Activated naive CD4-positive, alpha-beta T cell (primary cell): ENCODE results near the gene TXNDC9.
A peak's percentile ranks its signal among the peaks of the same experiment; 100 is the strongest.
"Not testable (repeated sequence)": the region's sequence is repeated elsewhere in the genome, so short reads cannot be mapped to it uniquely, and the experiment has no call there.

Source experiments
- DNase-seq, 4 experiments: peaks; one replicate each; lab custom pipeline; 2025; lab: John Stamatoyannopoulos, UW

The TXNDC9 gene, protein sequence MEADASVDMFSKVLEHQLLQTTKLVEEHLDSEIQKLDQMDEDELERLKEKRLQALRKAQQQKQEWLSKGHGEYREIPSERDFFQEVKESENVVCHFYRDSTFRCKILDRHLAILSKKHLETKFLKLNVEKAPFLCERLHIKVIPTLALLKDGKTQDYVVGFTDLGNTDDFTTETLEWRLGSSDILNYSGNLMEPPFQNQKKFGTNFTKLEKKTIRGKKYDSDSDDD

DNA sequence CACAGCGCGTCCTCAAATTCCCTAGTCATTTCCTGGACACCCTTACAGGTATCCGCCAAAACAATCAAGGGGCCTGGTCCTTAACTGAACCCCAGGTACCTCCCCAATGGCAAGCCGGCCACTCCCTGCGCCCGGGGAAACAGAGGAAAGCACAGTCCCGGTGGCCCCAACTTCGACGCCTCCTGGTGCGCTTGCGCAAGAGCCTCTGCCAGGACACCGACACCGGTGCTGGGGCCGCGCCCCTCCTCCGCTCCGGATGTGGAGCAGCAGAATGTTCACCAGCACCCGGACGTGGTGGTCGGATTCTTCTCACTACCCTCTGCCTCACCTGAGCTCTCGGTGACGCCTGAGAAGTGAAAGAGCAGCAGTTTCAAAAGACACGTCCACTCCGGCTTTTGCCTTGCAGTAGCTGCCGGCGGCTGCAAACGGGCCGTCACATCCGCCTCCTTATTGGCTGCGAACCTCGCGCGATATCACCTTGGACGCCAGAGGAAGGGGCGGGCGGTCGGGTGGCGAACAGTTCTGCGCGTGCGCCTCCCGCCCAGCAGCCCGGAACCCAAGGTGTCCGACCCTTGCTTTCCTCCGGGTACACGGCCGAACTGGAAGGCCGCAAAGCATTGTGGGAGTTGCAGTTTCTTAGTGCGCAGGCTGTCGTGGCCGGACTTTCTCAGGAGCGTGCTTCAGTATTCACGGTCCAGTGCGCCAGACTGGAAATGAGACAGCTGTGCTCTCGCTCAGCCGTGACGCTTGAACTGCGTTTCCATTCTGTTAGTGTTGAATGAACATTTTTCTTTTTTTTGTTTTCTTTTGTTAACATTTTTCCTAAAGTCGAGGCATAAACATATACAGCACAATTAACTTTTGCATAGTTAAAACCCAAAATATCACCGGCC lies at the start of gene TXNDC9:
Gene TXNDC9, minus strand, starts transcription at position 423 of the 893 bp plus-strand sequence. CDS start 3,123 bp downstream, outside the sequence.
- peak; percentile 89 to 94 (median 92) for DNase-seq

DNA sequence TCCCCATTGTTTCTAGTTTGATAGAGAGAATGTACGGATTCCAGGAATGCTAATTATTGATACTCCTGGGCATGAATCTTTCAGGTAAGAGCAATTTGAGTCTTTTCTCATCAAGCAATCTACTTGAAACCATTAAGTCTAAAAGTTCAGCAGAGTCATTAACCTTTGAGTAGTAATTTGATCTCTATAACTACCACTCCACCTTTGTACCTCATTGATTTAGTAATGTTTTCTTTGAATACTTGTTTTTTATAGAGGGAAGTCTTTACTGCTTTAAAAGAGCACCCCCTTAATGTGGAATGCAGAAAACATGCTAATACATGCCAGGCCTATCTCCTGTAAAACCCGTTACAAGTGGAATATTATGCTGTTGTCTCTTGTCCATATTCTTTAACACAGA lies 46.0 kb upstream of the TXNDC9 start:
- DNase-seq = no peak

DNA sequence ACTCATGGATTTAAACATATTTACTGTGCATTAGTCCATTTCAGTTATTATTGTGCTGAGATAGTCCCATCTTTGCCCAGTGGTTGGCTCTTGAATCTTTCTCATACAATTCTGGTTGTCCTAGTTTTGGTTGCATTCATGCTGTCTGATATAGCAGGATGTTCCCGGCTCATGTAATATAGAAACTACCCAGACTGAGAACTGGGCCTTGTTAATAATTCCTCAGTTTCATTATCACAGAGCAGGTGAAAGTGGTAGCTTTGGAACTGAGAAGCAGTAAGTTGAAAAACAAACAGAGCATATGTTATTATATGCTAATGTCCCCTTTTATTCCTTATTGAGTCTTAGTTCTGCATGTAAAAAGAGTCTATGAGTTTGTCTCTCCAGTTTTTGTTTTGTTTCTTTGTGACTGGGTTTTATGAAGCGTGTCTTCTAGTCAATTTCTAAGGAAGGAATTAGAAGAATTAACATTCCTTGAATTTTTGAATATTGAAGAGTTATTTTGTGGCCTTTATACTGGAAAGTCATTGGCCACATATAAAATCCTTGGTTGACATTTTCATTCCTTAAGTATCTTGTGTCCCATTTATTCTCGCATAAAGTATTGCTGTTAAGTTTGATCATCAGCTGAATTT lies 44.4 kb upstream of the TXNDC9 start:
- DNase-seq = no peak

DNA sequence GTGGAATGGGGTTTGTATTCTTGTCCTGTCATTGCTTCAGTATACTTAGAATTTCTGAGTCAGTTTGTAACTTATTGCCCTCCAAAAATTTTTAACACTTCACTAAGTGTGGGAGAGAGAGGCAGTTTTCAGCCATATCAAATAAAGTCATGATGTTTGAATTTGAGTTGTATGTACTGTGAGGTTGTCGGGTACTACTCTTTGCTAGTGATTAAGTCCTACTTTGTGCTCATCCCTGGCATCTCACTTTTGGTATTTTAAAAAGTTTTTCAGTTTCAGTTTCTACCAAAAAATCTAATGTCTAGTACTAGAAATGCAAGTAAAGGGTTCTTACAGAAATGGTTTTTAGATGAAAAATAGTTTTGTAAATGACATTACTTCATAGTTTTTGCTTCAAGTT lies 41.7 kb upstream of the TXNDC9 start:
- no peak for DNase-seq

DNA sequence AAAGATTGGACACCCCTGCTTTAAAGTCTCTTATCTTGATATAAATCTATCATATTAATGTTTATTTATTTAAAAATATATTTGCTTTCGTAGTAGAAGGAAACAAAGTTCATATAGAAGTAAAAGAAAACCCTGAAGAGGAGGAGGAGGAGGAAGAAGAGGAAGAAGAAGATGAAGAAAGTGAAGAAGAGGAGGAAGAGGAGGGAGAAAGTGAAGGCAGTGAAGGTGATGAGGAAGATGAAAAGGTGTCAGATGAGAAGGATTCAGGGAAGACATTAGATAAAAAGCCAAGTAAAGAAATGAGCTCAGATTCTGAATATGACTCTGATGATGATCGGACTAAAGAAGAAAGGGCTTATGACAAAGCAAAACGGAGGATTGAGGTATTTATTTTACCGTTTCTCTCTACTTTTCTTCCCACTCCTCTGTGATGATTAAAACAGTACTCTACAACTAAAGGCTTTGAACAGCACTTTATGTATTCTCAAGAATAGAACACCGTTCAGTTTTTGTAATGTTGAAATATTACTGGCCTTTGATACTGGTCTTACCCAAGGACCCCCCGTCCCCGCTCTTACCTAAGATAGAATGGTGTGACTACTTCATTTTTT lies 40.2 kb upstream of the TXNDC9 start:
- DNase-seq = no peak

DNA sequence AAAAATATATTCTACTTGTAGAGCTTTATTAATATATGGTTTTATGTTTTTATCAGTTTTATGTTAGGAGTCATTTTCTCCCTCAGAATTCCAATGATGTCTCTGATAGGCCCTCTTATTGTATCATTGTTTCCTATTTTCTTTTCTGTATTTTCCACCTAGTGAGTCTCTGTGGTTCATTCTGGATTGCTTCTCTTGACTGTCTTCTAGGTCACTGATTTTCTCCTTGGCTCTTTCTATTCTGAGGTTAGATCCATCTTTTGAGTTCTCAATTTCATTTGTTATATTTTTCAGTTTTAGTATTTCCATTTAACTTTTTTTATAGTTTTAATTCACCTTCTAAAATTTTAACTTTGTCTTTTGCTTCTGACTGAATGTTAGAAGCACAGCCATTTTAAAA lies 38.6 kb upstream of the TXNDC9 start:
- no peak for DNase-seq

DNA sequence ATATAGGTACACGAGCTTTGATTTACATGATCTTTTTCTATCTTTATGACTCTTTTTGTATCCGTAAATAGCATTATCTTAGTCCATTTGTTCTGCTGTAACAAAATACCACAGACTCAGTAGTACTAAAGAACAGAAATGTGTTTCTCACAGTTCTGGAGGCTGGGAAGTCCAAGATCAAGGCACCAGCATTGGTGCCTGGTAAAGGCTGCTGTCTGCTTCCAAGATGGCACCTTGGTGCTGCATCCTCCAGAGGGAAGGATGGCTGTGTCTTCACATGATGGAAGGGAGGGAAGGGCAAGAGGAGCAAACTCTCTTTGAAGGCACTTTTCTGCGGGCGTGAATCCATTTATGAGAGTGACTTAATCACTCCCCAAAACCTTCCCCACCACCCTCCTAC lies 37.0 kb upstream of the TXNDC9 start:
- DNase-seq = no peak

DNA sequence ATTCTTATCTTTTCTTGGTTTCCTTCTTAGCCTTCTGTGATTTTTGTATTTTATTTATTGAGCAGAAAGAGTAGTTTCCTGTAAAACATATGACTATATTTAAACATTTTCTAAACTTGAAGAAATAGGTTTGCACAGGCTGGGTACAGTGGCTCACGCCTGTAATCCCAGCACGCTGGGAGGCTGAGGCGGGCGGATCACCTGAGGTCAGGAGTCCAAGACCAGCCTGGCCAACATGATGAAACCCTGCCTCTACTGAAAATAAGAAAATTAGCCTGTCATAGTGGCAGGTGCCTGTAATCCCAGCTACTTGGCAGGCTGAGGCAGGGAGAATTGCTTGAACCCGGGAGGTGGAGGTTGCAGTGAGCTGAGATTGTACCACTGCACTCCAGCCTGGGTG lies 32.7 kb upstream of the TXNDC9 start:
- not testable (repeated sequence) for DNase-seq

DNA sequence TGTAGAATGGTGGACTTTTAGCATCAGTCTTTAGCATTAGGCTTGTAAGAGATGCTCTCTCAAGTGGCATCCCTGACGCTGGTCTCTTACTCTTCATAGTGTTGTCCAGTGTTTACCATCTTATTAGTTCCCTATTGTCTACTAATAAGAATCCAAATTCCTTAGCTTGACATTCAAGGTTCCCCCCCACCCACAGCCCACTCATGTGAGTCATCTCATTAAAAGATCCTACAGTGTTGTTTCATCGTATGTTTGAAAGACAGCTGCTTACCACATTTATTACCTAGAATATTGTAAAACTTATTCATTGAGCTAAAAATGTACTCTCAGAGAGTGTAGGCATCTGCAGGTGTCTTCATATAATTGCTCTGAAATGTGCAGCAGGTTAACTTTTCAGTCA lies 29.5 kb upstream of the TXNDC9 start:
- no peak for DNase-seq

DNA sequence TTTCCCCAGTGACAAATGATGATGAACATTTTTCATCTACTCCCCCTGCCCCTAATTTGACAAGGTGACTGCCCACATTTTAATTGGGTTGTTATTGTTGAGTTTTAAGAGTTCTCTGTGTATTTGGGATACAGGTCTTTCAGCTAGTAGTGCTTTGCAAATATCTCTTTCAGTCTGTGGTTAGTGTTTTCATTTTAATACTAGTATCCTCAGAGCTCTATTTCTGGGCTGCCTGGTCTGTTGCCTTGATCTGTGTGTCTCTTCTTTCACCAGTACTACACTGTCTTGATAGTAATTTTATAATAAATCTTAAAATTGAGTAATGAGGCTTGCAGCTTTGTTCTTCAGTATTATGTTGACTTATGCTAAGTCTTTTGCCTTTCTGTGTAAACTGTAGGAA lies 20.7 kb upstream of the TXNDC9 start:
- DNase-seq = no peak

DNA sequence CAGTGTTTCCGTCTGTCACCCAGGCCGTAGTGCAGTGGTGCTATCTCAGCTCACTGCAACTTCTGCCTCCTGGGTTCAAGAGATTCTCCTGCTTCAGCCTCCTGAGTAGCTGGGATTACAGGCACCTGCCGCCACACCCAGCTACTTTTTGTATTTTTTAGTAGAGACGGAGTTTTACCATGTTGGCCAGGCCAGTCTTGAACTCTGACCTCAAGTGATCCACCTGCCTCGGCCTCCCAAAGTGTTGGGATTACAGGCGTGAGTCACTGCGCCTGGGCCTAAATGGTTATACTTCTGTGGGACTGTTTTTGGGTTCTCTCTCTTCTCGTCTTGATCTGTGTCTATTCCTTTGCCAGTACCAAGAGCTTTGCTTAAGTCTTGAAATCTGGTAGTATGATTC lies 18.7 kb upstream of the TXNDC9 start:
- DNase-seq = not testable (repeated sequence)

DNA sequence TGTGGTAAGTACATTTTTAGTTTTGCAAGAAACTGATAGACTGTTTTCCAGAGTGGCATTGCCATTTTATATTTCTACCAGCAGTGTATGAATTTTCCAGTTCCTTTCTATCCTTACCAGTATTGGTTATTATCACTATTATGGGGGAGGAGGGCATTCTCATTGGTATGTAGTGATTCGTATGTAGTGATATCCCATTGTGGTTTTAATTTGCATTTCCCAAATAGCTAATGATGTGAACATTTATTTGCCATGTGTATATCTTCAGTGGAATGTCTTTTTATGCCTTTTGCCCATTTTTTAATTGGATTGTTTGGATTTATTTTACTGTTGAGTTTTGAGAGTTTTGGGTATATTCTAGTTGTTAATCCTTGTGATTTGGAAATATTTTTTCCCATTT lies 17.9 kb upstream of the TXNDC9 start:
- no peak for DNase-seq

DNA sequence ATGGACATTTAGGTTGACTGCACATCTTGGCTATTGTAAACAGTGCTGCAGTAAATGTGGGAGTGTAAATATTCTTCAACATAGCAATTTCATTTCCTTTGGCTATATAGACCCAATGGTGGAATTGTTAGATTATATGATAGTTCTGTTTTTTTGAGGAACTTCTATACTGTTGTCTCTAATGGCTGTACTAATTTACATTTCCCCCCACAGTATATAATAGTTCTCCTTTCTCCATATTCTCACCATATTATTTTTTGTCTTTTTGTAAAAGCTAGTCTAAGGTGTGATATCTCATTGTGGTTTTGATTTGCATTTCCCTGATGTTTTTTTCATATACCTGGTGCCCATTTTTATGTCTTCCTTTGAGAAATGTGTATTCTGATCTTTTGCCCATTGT lies 14.1 kb upstream of the TXNDC9 start:
- no peak for DNase-seq

DNA sequence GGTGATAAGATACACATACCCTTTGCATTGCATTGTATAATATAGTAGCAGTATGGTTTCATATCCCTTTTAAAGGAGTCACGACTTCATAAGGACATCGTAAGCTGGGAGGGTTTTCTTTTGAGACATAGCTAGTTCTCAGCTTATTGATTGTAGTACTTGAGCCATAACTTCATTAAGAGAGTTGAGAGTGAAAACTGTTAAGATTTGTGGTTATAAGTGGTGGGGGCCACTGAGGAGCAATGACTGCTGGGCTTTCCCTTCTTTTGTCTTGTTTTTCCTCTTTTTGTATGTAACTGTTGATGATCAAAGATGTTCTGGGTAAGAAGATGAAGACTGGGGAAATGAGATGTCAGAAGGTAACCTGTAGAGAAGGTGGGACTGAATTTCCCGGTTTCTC lies 12.0 kb upstream of the TXNDC9 start:
- DNase-seq = no peak

DNA sequence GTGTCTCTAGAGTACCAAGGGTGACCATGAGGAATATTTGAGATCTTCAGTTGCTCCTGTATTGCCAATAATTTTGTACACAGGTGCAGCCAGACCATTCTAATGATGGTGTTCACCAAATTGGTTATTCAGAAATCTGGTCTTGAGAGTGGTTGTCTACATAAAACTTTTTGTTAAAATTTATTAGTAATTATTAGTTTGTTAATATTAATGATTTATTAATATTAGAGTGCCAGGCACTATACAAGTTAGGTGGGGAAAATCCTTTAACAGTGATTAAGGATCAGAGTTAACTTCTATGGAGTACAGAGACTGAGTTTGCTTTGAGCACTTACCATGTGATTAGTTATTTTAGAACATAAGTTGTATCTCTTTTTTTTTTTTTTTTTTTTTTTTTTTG lies 10.1 kb upstream of the TXNDC9 start:
- no peak for DNase-seq

DNA sequence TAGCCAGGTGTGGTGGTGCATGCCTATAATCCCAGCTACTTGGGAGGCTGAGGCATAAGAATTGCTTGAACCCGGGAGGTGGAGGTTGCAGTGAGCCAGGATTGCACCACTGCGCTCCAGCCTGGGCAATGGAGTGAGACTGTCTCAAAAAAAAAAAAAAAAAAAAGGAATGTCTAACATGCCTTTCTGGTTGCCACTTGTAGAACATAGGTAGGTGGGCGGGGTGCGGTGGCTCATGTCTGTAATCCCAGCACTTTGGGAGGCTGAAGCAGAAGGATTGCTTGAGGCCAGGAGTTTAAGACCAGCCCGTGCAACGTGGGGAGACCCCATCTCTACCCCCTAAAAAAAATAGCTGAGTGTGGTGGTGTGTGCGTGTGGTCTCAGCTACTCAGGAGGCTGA lies 9.3 kb upstream of the TXNDC9 start:
- not testable (repeated sequence) for DNase-seq

DNA sequence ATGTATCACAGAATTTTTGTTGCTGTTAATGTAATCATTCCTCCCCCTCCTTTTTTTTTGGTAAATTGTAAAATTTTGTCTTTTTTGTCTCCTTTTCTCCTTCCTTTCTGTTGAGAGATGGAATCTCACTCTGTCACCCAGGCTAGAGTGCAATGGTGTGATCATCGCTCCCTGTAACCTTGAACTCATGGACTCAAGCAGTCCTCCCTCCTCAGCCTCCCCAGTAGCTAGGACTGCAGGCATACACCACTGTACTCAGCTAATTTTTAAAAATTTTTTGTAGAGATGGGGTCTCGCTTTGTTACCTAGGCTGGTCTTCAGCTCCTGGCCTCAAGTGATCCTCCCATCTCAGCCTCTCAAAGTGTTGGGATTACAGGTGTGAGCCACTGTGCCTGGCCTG lies 6.4 kb upstream of the TXNDC9 start:
- DNase-seq = no peak

DNA sequence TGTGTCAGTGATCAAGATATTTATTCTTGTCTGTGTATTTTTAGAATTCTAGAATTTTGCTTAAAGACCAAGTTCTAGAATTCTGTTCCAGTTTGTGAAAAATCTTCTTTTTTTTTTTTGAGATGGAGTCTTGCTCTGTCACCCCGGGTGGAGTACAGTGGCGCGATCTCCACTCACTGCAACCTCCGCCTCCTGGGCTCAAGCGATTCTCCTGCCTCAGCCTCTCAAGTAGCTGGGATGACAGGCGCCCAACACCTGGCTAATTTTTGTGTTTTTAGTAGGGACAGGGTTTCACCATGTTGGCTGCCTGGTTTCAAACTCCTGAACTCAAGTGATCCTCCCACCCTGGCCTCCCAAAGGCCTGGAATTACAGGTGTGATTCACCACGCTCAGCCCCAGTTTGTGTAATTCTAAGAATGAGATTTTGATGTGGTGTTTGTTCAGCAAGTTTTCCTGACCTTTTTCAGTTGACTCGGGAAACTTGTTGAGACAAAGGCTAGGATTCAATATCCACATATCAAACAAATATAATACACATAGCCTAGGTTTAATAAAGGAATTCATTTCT lies 4.6 kb upstream of the TXNDC9 start:
- no peak for DNase-seq

DNA sequence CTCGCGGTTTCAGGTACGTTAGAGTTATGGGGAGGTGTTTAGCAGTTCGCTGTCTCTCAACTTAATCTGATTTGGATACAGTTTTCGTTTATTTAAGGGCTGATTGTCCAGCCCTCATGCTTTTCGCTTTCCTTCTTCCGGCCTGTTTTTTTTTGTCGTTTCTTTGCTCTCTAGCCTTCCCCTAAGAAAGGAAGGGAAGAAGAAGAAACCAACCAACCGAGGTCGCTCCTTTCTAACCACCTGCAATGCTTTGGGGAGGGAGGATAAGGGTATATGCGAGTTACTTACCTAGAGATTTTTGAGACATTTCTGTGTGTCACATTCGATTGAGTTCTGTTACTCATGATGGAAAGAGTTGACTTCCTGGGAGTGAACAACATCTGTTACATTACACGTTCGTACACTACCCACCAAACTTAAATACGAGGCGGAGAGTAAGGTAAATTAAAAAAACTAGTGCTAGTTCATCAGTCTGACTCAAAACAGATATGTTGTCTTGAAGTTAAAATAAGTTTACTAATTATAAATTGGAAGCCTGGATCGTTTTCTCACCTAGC lies 2.0 kb upstream of the TXNDC9 start:
- no peak for DNase-seq

DNA sequence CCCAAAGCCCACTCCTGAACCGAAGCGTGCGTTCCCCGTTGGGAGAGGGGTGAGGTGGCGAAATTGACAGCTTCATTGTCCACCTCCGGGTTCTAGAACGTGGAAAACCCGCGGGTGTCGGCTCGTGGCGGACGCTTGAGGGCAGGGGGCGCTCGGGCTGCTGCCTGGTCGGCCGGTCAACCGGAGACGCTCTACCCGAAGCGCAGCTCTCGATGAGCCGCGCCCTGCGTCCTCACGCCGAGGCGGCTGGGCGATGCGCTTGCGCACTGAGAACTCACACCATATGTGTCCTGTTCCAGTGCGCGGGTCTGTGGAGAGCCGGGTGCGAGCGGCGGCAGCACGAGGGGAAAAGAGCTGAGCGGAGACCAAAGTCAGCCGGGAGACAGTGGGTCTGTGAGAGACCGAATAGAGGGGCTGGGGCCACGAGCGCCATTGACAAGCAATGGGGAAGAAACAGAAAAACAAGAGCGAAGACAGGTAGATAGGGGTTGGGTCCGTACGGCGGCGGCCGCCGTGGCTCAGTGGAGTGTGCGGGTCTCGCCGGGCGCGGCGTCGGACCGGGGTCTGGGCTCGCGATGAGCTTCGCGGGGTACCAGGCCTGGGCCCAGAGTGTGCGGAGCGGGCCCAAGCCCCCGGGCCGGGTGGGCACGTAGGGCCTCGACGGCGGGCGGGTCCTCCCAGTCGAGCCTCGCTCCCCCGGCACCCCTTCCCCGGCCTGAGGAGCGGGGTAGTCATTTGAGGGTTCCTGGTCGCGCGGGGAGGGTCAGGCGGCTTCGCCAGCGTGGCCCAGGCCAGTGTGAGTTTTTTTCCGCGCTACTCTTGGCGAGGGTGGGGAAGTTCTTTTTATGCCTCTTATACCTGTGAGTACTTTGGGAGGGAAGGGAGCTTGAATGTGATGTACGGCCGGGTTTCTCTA lies 1.2 kb upstream of the TXNDC9 start, which contains the start of gene EIF5B:
Gene EIF5B, plus strand, starts transcription at position 277 of the 916 bp plus-strand sequence. Its CDS starts 166 bp downstream, at position 443.
- DNase-seq = peak; percentile 74 to 89 (median 82)

DNA sequence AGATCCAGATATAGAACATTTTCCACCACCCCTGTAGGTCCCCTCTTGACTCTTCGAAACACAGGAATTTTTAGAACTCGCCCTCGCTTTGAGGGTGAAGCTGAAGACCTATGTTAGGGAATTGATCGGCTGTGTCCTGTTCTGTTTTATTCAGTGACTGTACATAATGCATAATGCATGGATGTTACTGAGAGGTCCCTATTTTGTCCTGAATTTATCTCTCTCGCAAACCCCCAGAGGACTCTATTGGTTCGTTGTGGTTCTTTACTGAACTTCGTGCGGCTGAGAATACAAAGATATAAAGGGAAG lies 625 bp upstream of the TXNDC9 start:
- DNase-seq = no peak
